Glutamatergic neuron (in vitro differentiated cells): ENCODE data around the gene C13orf46. TPM values are rescaled to one million over a fixed set of nuclear protein-coding genes. Genes with fewer than 3 reads are reported as not detected.

Source experiments
- DNase-seq: peaks from one replicate; pipeline ENCODE4 v3.0.0; 2022
- H3K27ac Mint-ChIP-seq: one replicate; pipeline ENCODE4 v1.8.0; 2020; ENCODE audit warnings: mild to moderate bottlenecking, mixed read lengths, inconsistent platforms; ENCODE audit not compliant: unreplicated experiment
- H3K27me3 Mint-ChIP-seq: one replicate; pipeline ENCODE4 v1.8.0; 2020; ENCODE audit warnings: mild to moderate bottlenecking, moderate library complexity, mixed read lengths, inconsistent platforms; ENCODE audit not compliant: unreplicated experiment
- H3K36me3 Mint-ChIP-seq: one replicate; pipeline ENCODE4 v1.8.0; 2020; ENCODE audit warnings: mild to moderate bottlenecking, mixed read lengths, inconsistent platforms; ENCODE audit not compliant: unreplicated experiment
- H3K4me1 Mint-ChIP-seq: one replicate; pipeline ENCODE4 v1.8.0; 2020; ENCODE audit warnings: mild to moderate bottlenecking, low read depth, mixed read lengths, inconsistent platforms; ENCODE audit not compliant: unreplicated experiment
- H3K4me3 Mint-ChIP-seq: one replicate; pipeline ENCODE4 v1.8.0; 2020; ENCODE audit warnings: mild to moderate bottlenecking, mixed read lengths, inconsistent platforms; ENCODE audit not compliant: unreplicated experiment
- H3K9me3 Mint-ChIP-seq: one replicate; pipeline ENCODE4 v1.8.0; 2020; ENCODE audit warnings: mild to moderate bottlenecking, moderate library complexity, mixed read lengths, inconsistent platforms; ENCODE audit not compliant: unreplicated experiment
- CTCF ChIP-seq: fragments of 200-600 bp; sonication (generic); IDR thresholded peaks from one replicate; pipeline ENCODE4 v1.5.0; 2021; ENCODE audit not compliant: partially characterized antibody, unreplicated experiment
- total RNA-seq: library from RNA; stranded (reverse); fragmentation: NEBNext Ultra II Directional; extraction: Animal tissue kit (Norgen Biotek cat#: 25700); gene quantifications from one replicate; pipeline ENCODE4 v1.2.1, GENCODE V29; 2021; ENCODE audit not compliant: unreplicated experiment

The C13orf46 gene
- total RNA-seq, 1 donor from 2014 or later, result 0.71 TPM

GRCh38 chr13:114017028-114017630, 43.3 kb upstream of the C13orf46 start:
- Mint-ChIP-seq H3K4me1 (peaks cover 3% of the 10 kb centered on the region), H3K4me3 (no peak overlapping the region), H3K27me3 (no peaks in the 10 kb centered on the region), H3K36me3 (no peaks in the 10 kb centered on the region), H3K9me3 (peaks cover 2% of the 10 kb centered on the region), H3K27ac (no peak overlapping the region)
- no peak for DNase-seq
- TF ChIP-seq CTCF, result no peak

GRCh38 chr13:114016321-114017027, 42.6 kb upstream of the C13orf46 start:
- TF ChIP-seq CTCF, result no peak

GRCh38 chr13:114015969-114016295, 42.1 kb upstream of the C13orf46 start:
- peaks cover 3% of the 10 kb centered on the region for H3K36me3 Mint-ChIP-seq
- H3K9me3 Mint-ChIP-seq, result peaks cover 4% of the 10 kb centered on the region
- no peak overlapping the region for H3K27ac Mint-ChIP-seq
- H3K4me1 Mint-ChIP-seq, result peaks cover 3% of the 10 kb centered on the region
- no peak for DNase-seq
- no peak overlapping the region for H3K4me3 Mint-ChIP-seq
- H3K27me3 Mint-ChIP-seq, result peaks cover 2% of the 10 kb centered on the region
- TF ChIP-seq CTCF, result no peak

More at GRCh38 chr13:114016321-114017027, 42.6 kb upstream of the C13orf46 start:
- H3K27me3 Mint-ChIP-seq, result no peaks in the 10 kb centered on the region
- peak; percentile 4 for DNase-seq
- no peak overlapping the region for H3K4me3 Mint-ChIP-seq
- H3K9me3 Mint-ChIP-seq, result peaks cover 2% of the 10 kb centered on the region
- no peaks in the 10 kb centered on the region for H3K36me3 Mint-ChIP-seq
- no peak overlapping the region for H3K27ac Mint-ChIP-seq
- peaks cover 3% of the 10 kb centered on the region for H3K4me1 Mint-ChIP-seq

- peak; percentile 34 for DNase-seq
- Mint-ChIP-seq H3K4me3 (no peak overlapping the region), H3K9me3 (peaks cover 5% of the 10 kb centered on the region), H3K27ac (no peak overlapping the region), H3K36me3 (peaks cover 6% of the 10 kb centered on the region), H3K4me1 (peaks cover 3% of the 10 kb centered on the region), H3K27me3 (peaks cover 2% of the 10 kb centered on the region)
- TF ChIP-seq CTCF, result no peak
Measured at GRCh38 chr13:114015111-114015968, 41.5 kb upstream of the C13orf46 start.
